GM19463 (cell line): ENCODE data around the gene LMNTD2.
A peak's percentile ranks its signal among the peaks of the same experiment; 100 is the strongest.

Experiments
- ATAC-seq: cut with Tn5 transposase; IDR thresholded peaks from one replicate; pipeline ENCODE4 v1.9.1; 2021; ENCODE audit warnings: mild to moderate bottlenecking, moderate library complexity; ENCODE audit not compliant: unreplicated experiment

The LMNTD2 gene

DNA sequence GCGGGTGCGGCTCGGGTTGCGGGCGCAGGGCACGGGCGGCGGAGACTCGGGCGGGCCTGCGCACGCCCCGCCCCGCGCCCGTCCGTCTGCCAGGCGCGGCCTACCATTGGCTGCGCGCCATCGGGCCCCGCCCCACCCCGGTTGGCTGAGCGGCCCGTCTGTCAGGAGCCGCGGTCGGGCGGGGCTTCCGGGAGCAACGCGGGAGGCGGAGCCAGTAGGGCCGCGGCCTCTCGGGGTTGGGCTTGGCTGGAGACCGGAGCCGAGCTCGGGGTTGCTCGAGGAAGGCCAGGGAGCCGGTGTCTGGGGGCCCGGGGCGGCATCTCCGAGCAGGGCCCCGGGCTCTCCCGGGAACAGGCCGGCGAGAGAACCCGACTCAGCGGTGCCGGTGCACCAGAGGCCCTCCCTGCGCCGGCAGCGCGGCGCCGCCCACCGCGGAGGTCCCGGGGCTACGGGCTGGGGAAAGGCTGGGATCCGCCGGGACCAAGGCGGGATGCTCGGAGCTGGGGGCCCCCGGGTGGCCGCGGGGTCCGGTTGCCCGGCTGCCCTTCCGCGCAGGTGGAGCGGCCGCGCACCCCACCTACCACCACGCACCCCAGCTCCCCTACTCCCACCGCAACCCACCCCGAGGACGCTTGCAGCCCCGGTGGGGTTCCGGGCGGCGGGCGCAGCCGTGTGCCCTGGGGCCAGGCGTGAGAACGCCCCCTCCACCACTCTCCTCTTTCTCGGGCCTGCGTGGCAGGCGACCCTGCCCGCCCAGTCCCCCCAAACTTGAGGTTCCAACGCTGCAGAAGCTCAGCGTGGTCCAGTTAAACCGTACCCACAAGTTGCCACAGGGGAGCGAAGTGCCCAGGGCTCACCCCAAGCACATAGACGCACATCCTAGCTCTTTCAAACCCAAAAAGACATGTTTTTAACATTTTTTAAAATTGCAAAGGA lies 24.8 kb downstream of the LMNTD2 start, which contains the start of gene HRAS:
Gene HRAS (minus strand): TSS at position 58 of the 936 bp plus-strand sequence.
- peak; percentile 74 for ATAC-seq

DNA sequence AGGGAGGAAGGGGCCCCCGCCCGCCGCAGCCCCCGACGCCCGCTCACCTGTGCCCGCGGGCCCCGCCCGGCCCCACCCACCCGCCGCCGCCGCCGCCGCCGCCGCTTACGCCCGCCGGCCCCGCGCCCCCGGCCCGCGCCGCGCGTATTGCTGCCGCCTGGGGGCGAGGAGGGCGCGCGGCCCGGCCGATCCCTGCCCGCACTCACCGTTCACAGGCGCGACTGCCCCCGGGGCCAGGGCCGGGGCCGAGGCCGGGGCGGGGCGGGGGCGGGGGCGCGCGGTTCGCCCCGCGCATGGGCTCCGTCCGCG lies 25.4 kb downstream of the LMNTD2 start:
- peak; percentile 16 for ATAC-seq

DNA sequence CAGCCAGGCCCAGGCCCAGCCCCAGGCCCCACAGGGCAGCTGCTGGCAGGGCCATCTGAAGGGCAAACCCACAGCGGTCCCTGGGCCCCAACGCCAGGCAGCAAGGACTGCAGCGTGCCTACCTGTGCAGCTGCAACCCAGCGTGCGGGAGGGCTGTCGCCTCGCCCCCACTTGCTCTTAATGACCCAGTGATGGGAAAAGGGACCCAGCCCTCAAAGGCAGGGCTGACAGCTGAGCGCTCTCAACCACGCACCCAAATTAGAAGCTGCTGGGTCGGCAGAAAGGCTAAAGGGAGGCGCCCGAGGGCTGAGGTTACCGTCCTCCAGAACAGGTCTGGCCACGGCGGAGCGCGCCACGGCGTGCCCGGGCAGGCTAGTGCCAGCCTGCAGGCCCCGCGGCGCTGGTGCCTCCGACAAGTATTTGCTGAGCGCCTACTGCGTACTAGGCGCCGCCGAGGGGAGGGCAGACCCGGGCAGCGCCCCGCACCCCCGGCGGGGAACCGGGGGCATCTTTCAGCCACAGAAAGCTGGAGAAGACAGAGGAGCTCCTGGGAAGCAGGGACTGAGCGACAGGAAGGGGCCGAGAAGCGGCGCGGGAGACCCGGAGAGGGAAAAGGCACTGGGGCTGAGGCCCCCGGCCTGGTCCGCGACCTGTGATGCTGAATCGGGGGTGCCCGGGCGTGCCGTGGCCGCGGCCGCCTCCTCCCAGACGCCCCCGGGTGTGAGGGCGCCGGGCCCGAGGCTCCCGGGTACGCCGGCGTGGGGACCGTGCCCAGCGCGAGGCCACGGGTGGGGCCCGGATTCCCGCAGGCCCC lies 25.9 kb downstream of the LMNTD2 start:
- ATAC-seq: no peak

GRCh38 chr11:533586-534395 lies 26.7 kb downstream of the LMNTD2 start:
- ATAC-seq: no peak

DNA sequence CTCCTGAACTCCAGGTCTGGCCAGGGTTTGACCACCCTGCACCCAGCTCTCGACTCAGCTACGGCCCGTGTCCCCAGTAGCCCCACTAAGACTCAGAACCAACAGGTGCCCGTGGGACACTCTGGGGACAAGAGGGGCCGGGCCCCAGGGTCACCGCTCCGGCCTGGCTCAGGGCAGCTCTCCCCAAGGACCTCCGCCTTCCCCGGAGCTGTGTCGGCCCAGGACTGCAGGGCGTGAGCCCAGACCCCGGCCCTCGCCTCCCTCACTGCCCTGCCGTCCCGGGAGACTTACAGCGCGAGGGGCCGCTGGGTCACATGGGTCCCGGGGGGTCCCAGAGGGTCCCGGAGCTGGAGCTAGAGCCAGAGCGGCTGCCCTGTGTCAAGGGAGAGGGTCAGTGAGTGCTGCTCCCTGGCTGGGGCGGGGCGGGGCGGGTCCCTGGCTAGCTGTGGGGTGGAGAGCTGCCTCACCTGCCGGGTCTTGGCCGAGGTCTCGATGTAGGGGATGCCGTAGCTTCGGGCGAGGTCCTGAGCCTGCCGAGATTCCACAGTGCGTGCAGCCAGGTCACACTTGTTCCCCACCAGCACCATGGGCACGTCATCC lies 27.5 kb downstream of the LMNTD2 start:
- no peak for ATAC-seq

GRCh38 chr11:532527-532985 lies 28.0 kb downstream of the LMNTD2 start:
- ATAC-seq: no peak

DNA sequence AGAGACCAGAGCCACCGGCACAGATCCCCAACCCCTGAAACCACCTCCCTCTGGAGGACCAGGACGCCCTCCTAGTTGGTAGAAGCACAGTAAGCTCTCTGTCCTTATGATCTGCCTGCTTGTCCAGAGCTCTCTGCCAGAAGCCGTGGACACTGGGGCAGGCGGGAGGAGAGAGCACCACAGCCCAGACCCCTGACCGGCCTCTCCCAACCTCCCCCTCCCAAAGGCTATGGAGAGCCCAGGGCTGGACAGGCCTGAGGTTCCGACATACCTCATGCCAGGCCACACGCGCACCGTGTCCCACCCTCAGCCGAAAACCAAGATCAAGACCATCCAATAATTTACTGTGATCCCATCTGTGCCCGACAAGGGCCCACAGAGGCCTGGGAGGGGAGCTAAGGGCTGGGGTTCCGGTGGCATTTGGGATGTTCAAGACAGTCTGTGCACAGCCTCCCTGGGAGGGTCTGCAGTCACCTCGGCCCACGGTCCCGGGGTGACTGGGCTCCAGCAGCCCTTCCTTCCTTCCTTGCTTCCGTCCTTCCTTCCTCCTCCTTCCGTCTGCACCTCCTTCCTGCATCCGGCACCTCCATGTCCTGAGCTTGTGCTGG lies 28.5 kb downstream of the LMNTD2 start:
- no peak for ATAC-seq

DNA sequence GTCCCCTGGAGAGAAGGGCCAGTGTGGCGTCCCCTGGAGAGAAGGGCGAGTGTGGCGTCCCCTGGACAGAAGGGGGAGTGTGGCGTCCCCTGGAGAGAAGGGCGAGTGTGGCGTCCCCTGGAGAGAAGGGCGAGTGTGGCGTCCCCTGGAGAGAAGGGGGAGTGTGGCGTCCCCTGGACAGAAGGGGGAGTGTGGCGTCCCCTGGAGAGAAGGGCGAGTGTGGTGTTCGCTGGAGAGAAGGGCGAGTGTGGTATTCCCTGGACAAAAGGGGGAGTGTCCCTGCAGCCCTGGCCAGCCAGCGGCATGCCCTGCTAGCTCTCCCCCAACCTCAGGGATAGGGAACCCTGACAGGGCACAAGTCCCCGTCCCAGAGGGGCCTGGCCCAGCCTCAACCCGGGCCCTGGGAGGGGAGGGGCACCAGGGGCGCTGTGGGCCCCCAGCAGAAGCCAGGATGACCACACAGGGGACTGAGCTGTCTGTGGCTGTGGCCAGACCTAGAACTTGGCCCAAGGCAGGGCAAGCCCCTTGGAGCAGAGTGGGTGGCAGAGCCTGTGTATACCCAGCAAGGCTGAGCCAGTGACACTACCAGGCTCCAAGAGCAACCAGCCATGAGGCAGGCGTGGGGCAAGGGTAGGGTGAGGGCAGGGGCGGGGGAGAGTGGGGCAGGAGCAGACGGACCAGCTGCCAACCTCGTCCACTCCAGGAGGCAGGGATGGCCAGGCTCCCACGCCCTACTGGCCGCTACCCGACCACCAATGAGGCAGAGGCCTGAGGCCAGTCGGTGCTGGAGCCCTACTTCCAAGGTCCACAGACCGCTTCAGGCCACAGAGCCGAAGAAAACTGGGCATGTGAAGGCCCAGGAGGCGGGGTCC lies 29.3 kb downstream of the LMNTD2 start:
- ATAC-seq: no peak

DNA sequence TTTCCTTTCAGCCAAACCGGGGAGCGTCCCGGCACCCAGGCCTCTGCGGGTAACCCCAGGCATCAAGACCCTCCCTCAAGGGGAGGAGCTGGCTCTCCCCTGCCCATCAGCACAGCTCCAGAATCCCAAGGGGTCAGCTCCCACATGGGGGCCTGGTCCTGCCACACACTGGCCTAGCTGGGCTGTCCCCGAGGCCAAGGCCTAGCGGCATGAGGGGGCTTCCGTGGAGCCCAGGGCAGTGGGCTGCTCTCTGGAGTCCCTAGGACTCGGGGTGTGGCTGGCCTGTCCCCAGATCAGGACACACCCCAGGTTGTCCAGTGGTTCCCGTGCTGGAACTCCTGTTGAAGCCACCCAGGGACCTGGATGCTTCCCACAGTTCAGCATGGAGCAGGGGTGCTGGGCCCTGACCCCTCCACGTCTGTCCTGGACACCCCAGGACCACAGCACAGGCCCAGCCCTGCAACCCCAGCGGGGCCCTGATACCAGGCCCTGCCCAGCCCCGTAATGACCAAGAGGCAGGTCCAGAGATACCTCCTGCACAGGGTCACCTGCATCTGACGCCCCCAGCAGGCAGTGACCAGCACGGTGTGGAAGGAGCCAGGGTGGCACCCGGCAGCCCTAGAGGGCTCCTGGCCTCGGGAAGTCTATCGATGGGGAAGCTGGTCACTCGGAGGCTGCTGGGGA lies 30.7 kb downstream of the LMNTD2 start:
- ATAC-seq: no peak

- no peak for ATAC-seq
Measured at GRCh38 chr11:528815-529727, 31.5 kb downstream of the LMNTD2 start.

DNA sequence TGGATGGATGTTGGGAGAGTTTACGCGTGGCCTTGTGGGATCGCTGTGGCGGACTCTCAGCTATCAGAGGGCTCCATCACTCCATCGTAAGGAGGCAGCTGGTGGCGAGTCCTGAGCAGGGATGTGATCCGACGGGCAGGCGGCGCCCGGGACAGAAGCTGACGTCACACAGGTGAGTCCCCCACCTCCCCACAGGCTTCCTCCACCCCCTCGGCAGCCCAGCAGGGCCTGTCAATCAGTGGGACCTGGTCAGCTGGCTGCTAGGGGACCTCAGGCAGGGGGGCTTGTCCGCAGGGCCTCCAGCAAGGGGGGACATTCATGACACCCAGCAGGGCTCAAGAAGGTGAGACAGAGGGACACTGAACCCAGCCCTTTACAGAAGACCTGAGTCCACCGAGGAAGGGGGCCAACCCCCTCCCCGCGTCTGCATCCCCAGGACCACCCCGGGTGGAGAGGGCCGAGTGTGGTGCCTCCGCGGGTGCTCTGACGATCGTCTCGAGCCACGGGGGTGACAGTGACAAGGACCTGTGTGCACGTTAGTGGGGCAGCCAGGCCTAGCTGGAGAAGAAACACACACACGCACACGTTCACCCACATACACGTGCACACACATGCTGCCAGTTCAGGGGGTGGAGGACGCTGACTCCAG lies 32.2 kb downstream of the LMNTD2 start:
- no peak for ATAC-seq

- ATAC-seq: no peak
Measured at GRCh38 chr11:526192-526591, 34.3 kb downstream of the LMNTD2 start.

GRCh38 chr11:521177-521688 lies 39.3 kb downstream of the LMNTD2 start:
- no peak for ATAC-seq

- no peak for ATAC-seq
Measured at GRCh38 chr11:520428-521176, 39.9 kb downstream of the LMNTD2 start.

- ATAC-seq: peak; percentile 81
Measured at GRCh38 chr11:518463-519202, 41.9 kb downstream of the LMNTD2 start.
